H9 (cell line): ENCODE results near the gene BHLHA9. TPM values are rescaled to one million over a fixed set of nuclear protein-coding genes. Genes with fewer than 3 reads are reported as not detected.

Experiments used
- DNase-seq: peaks from one replicate; pipeline ENCODE4 v3.0.0-alpha.2; 2017
- H2AFZ ChIP-seq: one replicate; pipeline ENCODE4 v1.6.1; 2013; ENCODE audit warnings: mild to moderate bottlenecking, low read length, control low read depth, moderate library complexity
- H2AK5ac ChIP-seq: 2 replicates; pipeline ENCODE4 v1.6.1; 2013; ENCODE audit warnings: low read length, control low read depth, mixed read lengths; ENCODE audit not compliant: insufficient read length
- H2BK120ac ChIP-seq: one replicate; pipeline ENCODE4 v1.6.1; 2013; ENCODE audit warnings: low read depth, mild to moderate bottlenecking, low read length, control low read depth, inconsistent platforms; ENCODE audit not compliant: poor library complexity, severe bottlenecking
- H2BK12ac ChIP-seq: 2 replicates; pipeline ENCODE4 v1.6.1; 2013; ENCODE audit warnings: low read length, control low read depth, mixed read lengths, low read depth; ENCODE audit not compliant: insufficient read length
- H2BK15ac ChIP-seq: 2 replicates; pipeline ENCODE4 v1.6.1; 2013; ENCODE audit warnings: low read depth, low read length, control low read depth
- H2BK20ac ChIP-seq: one replicate; pipeline ENCODE4 v1.6.1; 2013; ENCODE audit warnings: low read depth, mild to moderate bottlenecking, low read length, control low read depth, inconsistent platforms; ENCODE audit not compliant: poor library complexity, severe bottlenecking
- H2BK5ac ChIP-seq: 2 replicates; pipeline ENCODE4 v1.6.1; 2013; ENCODE audit warnings: low read length, control low read depth, mixed read lengths; ENCODE audit not compliant: insufficient read length
- H3K14ac ChIP-seq: 2 replicates; pipeline ENCODE4 v1.6.1; 2013; ENCODE audit warnings: low read length, control low read depth; ENCODE audit not compliant: insufficient read depth
- H3K18ac ChIP-seq: 2 replicates; pipeline ENCODE4 v1.6.1; 2013; ENCODE audit warnings: low read depth, mild to moderate bottlenecking, mixed read lengths, low read length, control low read depth; ENCODE audit not compliant: insufficient read length
- H3K23ac ChIP-seq: 2 replicates; pipeline ENCODE4 v1.6.1; 2013; ENCODE audit warnings: low read length, control low read depth, mixed read lengths, low read depth; ENCODE audit not compliant: insufficient read length
- H3K23me2 ChIP-seq: 2 replicates; pipeline ENCODE4 v1.6.1; 2013; ENCODE audit warnings: low read depth, mild to moderate bottlenecking, mixed read lengths, low read length, control low read depth; ENCODE audit not compliant: insufficient read length, poor library complexity, severe bottlenecking
- H3K27ac ChIP-seq: 2 replicates; pipeline ENCODE4 v1.5.1; 2013; ENCODE audit warnings: low read length, control low read depth, mixed read lengths, low read depth; ENCODE audit not compliant: insufficient read length
- H3K27me3 ChIP-seq: 2 replicates; pipeline ENCODE4 v1.6.1; 2013; ENCODE audit warnings: low read length, control low read depth, inconsistent platforms; ENCODE audit not compliant: insufficient read depth
- H3K4ac ChIP-seq: 2 replicates; pipeline ENCODE4 v1.6.1; 2013; ENCODE audit warnings: low read depth, mild to moderate bottlenecking, control low read depth, inconsistent platforms, low read length, moderate library complexity
- H3K4me1 ChIP-seq: 2 replicates; pipeline ENCODE4 v1.6.1; 2013; ENCODE audit warnings: low read length, control low read depth, inconsistent platforms; ENCODE audit not compliant: insufficient read depth
- H3K4me2 ChIP-seq: 2 replicates; pipeline ENCODE4 v1.6.1; 2013; ENCODE audit warnings: low read length, control low read depth, mixed read lengths; ENCODE audit not compliant: insufficient read length, insufficient read depth
- H3K56ac ChIP-seq: 2 replicates; pipeline ENCODE4 v1.6.1; 2013; ENCODE audit warnings: low read depth, mild to moderate bottlenecking, mixed read lengths, low read length, control low read depth; ENCODE audit not compliant: insufficient read length
- H3K79me1 ChIP-seq: 2 replicates; pipeline ENCODE4 v1.6.1; 2013; ENCODE audit warnings: low read depth, mild to moderate bottlenecking, moderate library complexity, low read length, control low read depth, inconsistent platforms; ENCODE audit not compliant: insufficient read depth, poor library complexity, severe bottlenecking
- H3K79me2 ChIP-seq: 2 replicates; pipeline ENCODE4 v1.6.1; 2013; ENCODE audit warnings: low read length, control low read depth, inconsistent platforms; ENCODE audit not compliant: insufficient read depth
- H3K9ac ChIP-seq: 2 replicates; pipeline ENCODE4 v1.6.1; 2013; ENCODE audit warnings: low read length, control low read depth, mixed read lengths; ENCODE audit not compliant: insufficient read length; ENCODE audit errors: extremely low read depth
- H3K9me3 ChIP-seq: one replicate; pipeline ENCODE4 v1.6.1; 2013; ENCODE audit warnings: low read depth, low read length, inconsistent platforms; ENCODE audit not compliant: control insufficient read depth
- H3T11ph ChIP-seq: one replicate; pipeline ENCODE4 v1.6.1; 2013; ENCODE audit warnings: mild to moderate bottlenecking, low read length, control low read depth, inconsistent platforms
- H4K20me1 ChIP-seq: one replicate; pipeline ENCODE4 v1.6.1; 2013; ENCODE audit not compliant: control insufficient read depth, insufficient read length, insufficient read depth
- H4K5ac ChIP-seq: 2 replicates; pipeline ENCODE4 v1.6.1; 2013; ENCODE audit warnings: low read depth, mild to moderate bottlenecking, mixed read lengths, low read length, control low read depth; ENCODE audit not compliant: insufficient read length
- H4K8ac ChIP-seq: replicated peaks from 2 replicates; pipeline ENCODE4 v1.6.1; 2013; ENCODE audit warnings: low read length, control low read depth, mixed read lengths, low read depth; ENCODE audit not compliant: insufficient read length
- H4K91ac ChIP-seq: 2 replicates; pipeline ENCODE4 v1.6.1; 2013; ENCODE audit warnings: low read depth, mild to moderate bottlenecking, moderate library complexity, mixed read lengths, low read length, control low read depth; ENCODE audit not compliant: insufficient read length
- H3K27ac Mint-ChIP-seq, 3 experiments: 2 replicates in 2 of 3; 3 replicates in 1 of 3; pipeline ENCODE4 v1.8.0; 2020 to 2021; ENCODE audit warnings: mixed read lengths in 3 of 3, mild to moderate bottlenecking in 1 of 3, moderate library complexity in 1 of 3
- H3K27me3 Mint-ChIP-seq: 2 replicates; pipeline ENCODE4 v1.8.0; 2021; ENCODE audit warnings: low read depth, mild to moderate bottlenecking, moderate library complexity, mixed read lengths
- H3K36me3 Mint-ChIP-seq, 3 experiments: 2 replicates in 2 of 3; 3 replicates in 1 of 3; pipeline ENCODE4 v1.8.0; 2020 to 2021; ENCODE audit warnings: low read depth in 3 of 3, mixed read lengths in 3 of 3; ENCODE audit not compliant: insufficient read depth in 1 of 3
- H3K4me1 Mint-ChIP-seq, 2 experiments: 2 replicates each; pipeline ENCODE4 v1.8.0; 2020; ENCODE audit warnings: mixed read lengths in 2 of 2
- H3K4me3 Mint-ChIP-seq, 2 experiments: 2 replicates in 1 of 2; 3 replicates in 1 of 2; pipeline ENCODE4 v1.8.0; 2020 to 2021; ENCODE audit warnings: mild to moderate bottlenecking in 2 of 2, mixed read lengths in 2 of 2, moderate library complexity in 1 of 2
- H3K9me3 Mint-ChIP-seq, 2 experiments: 2 replicates in 1 of 2; 3 replicates in 1 of 2; pipeline ENCODE4 v1.8.0; 2020; ENCODE audit warnings: mild to moderate bottlenecking in 2 of 2, mixed read lengths in 2 of 2, moderate library complexity in 1 of 2
- CTCF ChIP-seq: fragments of 200-600 bp; sonication (generic); conservative IDR thresholded peaks from 3 replicates; pipeline ENCODE4 v1.8.0; 2021; ENCODE audit warnings: antibody characterized with exemption, mild to moderate bottlenecking
- WGBS: extraction: QIAGEN DNeasy Blood & Tissue Kit; methylation state at CpG from one replicate; pipeline ENCODE4 v1.1.7; 2013; ENCODE audit warnings: missing lambda C conversion rate, low lambda C conversion rate, mixed read lengths; ENCODE audit not compliant: insufficient read length; ENCODE audit errors: extremely low coverage; 5-methylcytosine and 5-hydroxymethylcytosine counted together
- total RNA-seq: library from RNA; stranded (reverse); gene quantifications from 2 replicates; pipeline ENCODE4 v1.2.1, GENCODE V29; 2021

The BHLHA9 gene
- total RNA-seq, 1 experiment from 2014 or later, result not detected

- no peak overlapping the region for H2AK5ac ChIP-seq
- H3K27ac Mint-ChIP-seq, result no peak overlapping the region
- H3K27me3 ChIP-seq, result no peaks in the 10 kb centered on the region
- H3K79me2 ChIP-seq, result no peaks in the 10 kb centered on the region
- no peak overlapping the region for H4K8ac ChIP-seq
- H3K9me3 ChIP-seq, result no peaks in the 10 kb centered on the region
- DNase-seq, result no peak
- no CpG with 5 or more reads among the region's 5 CpGs for WGBS
- no peak overlapping the region for H3K18ac ChIP-seq
- H3K4me3 Mint-ChIP-seq, result no peak overlapping the region
- H2BK5ac ChIP-seq, result no peak overlapping the region
- peaks cover 22% of the 10 kb centered on the region for H3K27me3 Mint-ChIP-seq
- H3K14ac ChIP-seq, result no peak overlapping the region
- no peak overlapping the region for H3K9ac ChIP-seq
- no peak overlapping the region for H2BK20ac ChIP-seq
- no peak overlapping the region for H2BK15ac ChIP-seq
- H3K23ac ChIP-seq, result no peak overlapping the region
- no peaks in the 10 kb centered on the region for H3K36me3 Mint-ChIP-seq
- no peak overlapping the region for H3K27ac ChIP-seq
- no peak overlapping the region for H4K5ac ChIP-seq
- H3K23me2 ChIP-seq, result no peaks in the 10 kb centered on the region
- no peak overlapping the region for H3K56ac ChIP-seq
- no peaks in the 10 kb centered on the region for H4K20me1 ChIP-seq
- H3K4me2 ChIP-seq, result no peak overlapping the region
- H2BK12ac ChIP-seq, result no peak overlapping the region
- no peak overlapping the region for H2AFZ ChIP-seq
- no peak for TF ChIP-seq CTCF
- no peaks in the 10 kb centered on the region for H3K79me1 ChIP-seq
- H3K4me1 Mint-ChIP-seq, result peaks cover 0 to 2% of the 10 kb centered on the region in 2 experiments; a peak in 1 of 4 replicates
- no peak overlapping the region for H3K4ac ChIP-seq
- no peak overlapping the region for H4K91ac ChIP-seq
- no peaks in the 10 kb centered on the region for H3K9me3 Mint-ChIP-seq
- H2BK120ac ChIP-seq, result no peak overlapping the region
- no peak overlapping the region for H3T11ph ChIP-seq
- H3K4me1 ChIP-seq, result no peaks in the 10 kb centered on the region
Measured at GRCh38 chr17:1304522-1304921, 34.3 kb downstream of the BHLHA9 start.
